GM12892 (cell line): Measurements from ENCODE around the gene SGTB.

ENCODE experiments used
- POLR2A ChIP-seq: IDR thresholded peaks from 2 replicates; pipeline ENCODE4 v1.6.1; 2011; ENCODE audit warnings: low read depth, low read length, control low read depth
- POLR2AphosphoS5 ChIP-seq: IDR thresholded peaks from 2 replicates; pipeline ENCODE4 v1.6.1; 2011; ENCODE audit warnings: low read depth, low read length, control low read depth
- TAF1 ChIP-seq: IDR thresholded peaks from 2 replicates; pipeline ENCODE4 v1.6.1; 2011; ENCODE audit warnings: low read depth, mild to moderate bottlenecking, control low read depth, low read length, borderline replicate concordance

DNA sequence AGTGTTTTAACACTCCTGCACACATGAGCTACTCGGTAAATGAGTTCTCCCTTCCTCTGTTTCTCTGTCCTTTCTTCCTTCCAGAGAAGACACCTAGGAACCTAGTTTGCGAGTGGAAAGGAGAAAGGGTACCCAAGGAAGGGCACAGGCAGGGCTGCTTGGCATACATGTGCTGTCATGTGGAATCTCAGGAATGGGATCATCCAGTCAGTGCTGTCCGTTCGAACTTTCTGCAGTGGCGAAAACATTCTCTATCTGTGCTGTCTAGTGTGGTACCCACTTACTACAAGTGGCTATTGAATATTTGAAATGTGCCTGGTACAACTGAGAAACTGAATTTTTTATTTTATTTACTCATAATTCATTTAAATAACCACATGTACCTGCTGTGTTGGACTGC lies 28.0 kb upstream of the SGTB start:
- TF ChIP-seq POLR2A (no peak), TAF1 (no peak), POLR2AphosphoS5 (no peak)
